HepG2 (cell line): ENCODE measurements around the gene ST3GAL2. TPM values are rescaled to one million over a fixed set of nuclear protein-coding genes. Genes with fewer than 3 reads are reported as not detected.

Source experiments
- ATAC-seq: fragments of 200-7000 bp; cut with Tn5 transposase; 3 replicates; pipeline ENCODE4 v1.9.1; 2020; ENCODE audit warnings: mild to moderate bottlenecking, moderate library complexity
- BruUV-seq: library from RNA; stranded (reverse); fragments of 400-500 nt; replicated peaks from 2 replicates; lab custom pipeline; 2021; lab: Mats Ljungman, UMichigan
- CTCF ChIA-PET: fragments of 300-600 bp; formaldehyde crosslinking; extraction: SDS; loops from one replicate; lab custom pipeline; 2021; ENCODE audit warnings: low total read pairs, inconsistent platforms, low intra/inter-chr PET ratio; lab: Yijun Ruan, JAX
- POLR2A ChIA-PET: fragments of 350-600 bp; sonication (Branson Sonifier 250); formaldehyde crosslinking; loops from one replicate; lab custom pipeline; 2020; ENCODE audit warnings: antibody characterized with exemption, inconsistent platforms; lab: Yijun Ruan, JAX
- DNase-seq: peaks from one replicate; pipeline ENCODE4 v3.0.0-alpha.2; 2015; ENCODE audit warnings: low spot score
- FAIRE-seq: peaks from 3 replicates; lab custom pipeline; 2011; peaks lifted over from hg19 to GRCh38; lab: Jason Lieb, UNC
- H2AFZ ChIP-seq: one replicate; pipeline ENCODE4 v1.6.1; 2011; ENCODE audit warnings: low read length, inconsistent platforms
- H3K27ac ChIP-seq: fragments of 300-600 bp; 3 replicates; pipeline ENCODE4 v1.8.0; 2011; ENCODE audit warnings: mixed run types, mild to moderate bottlenecking, mixed read lengths, low read length, inconsistent platforms; ENCODE audit not compliant: insufficient read depth; ENCODE audit errors: extremely low read length
- H3K27me3 ChIP-seq, 2 experiments: fragments of 200-600 bp in 1 of 2; 2 replicates in 1 of 2; 3 replicates in 1 of 2; pipeline versions ENCODE4 v1.6.0 to v1.8.0; 2011; ENCODE audit warnings: low read length in 2 of 2, mild to moderate bottlenecking in 2 of 2, moderate library complexity in 2 of 2, inconsistent platforms in 1 of 2; ENCODE audit not compliant: insufficient read depth in 2 of 2, control insufficient read depth in 1 of 2
- H3K36me3 ChIP-seq, 2 experiments: fragments of 200-600 bp in 1 of 2; replicated peaks in 1 of 2; 2 replicates in 1 of 2; 3 replicates in 1 of 2; pipeline versions ENCODE4 v1.5.1 to v1.8.0; 2011; ENCODE audit warnings: low read length in 2 of 2, inconsistent platforms in 1 of 2; ENCODE audit not compliant: insufficient read depth in 2 of 2, control insufficient read depth in 1 of 2
- H3K4me1 ChIP-seq: 2 replicates; pipeline ENCODE4 v1.5.1; 2012; ENCODE audit warnings: low read length, inconsistent platforms; ENCODE audit not compliant: insufficient read depth
- H3K4me2 ChIP-seq: 2 replicates; pipeline ENCODE4 v1.6.0; 2011; ENCODE audit warnings: low read depth, low read length, inconsistent platforms
- H3K4me3 ChIP-seq, 3 experiments: fragments of 200-600 bp in 1 of 3; sonication (generic), shearing (Covaris generic) in 1 of 3; replicated peaks in 1 of 3; 2 replicates each; pipeline ENCODE4 v1.5.1; 2011 to 2016; ENCODE audit warnings: low read length in 3 of 3, inconsistent platforms in 2 of 3, low read depth in 2 of 3, mild to moderate bottlenecking in 2 of 3, control low read depth in 1 of 3, mixed read lengths in 1 of 3; ENCODE audit not compliant: insufficient read depth in 1 of 3
- H3K79me2 ChIP-seq: one replicate; pipeline ENCODE4 v1.6.1; 2011; ENCODE audit warnings: low read length, inconsistent platforms; ENCODE audit not compliant: insufficient read depth
- H3K9ac ChIP-seq: 2 replicates; pipeline ENCODE4 v1.6.0; 2011; ENCODE audit warnings: mild to moderate bottlenecking, low read depth, low read length, inconsistent platforms; ENCODE audit not compliant: insufficient read depth
- H3K9me3 ChIP-seq: 2 replicates; pipeline ENCODE4 v1.5.1; 2012; ENCODE audit warnings: mild to moderate bottlenecking, low read length
- H4K20me1 ChIP-seq: 2 replicates; pipeline ENCODE4 v1.6.0; 2011; ENCODE audit warnings: inconsistent platforms, mild to moderate bottlenecking, low read length, moderate library complexity; ENCODE audit not compliant: insufficient read depth
- HMGA1 ChIP-seq: sonication (generic); formaldehyde crosslinking; conservative IDR thresholded peaks from 2 replicates; pipeline ENCODE4 v1.4.0; 2020; ENCODE audit warnings: missing genetic modification reagents
- RAD21 ChIP-seq: fragments of 450-650 bp; formaldehyde crosslinking; IDR thresholded peaks from 2 replicates; pipeline ENCODE4 v1.5.0; 2020; ENCODE audit warnings: mild to moderate bottlenecking
- SP4 ChIP-seq: sonication (generic); formaldehyde crosslinking; IDR thresholded peaks from 2 replicates; pipeline ENCODE4 v1.8.1; 2023; ENCODE audit warnings: mild to moderate bottlenecking, missing genetic modification reagents
- U2AF2 ChIP-seq: fragments of 200-400 bp; formaldehyde crosslinking; IDR thresholded peaks from 2 replicates; pipeline ENCODE4 v1.6.1; 2017; ENCODE audit warnings: low read depth, mild to moderate bottlenecking, low read length
- ZFP41 ChIP-seq: sonication (generic); formaldehyde crosslinking; IDR thresholded peaks from 2 replicates; pipeline ENCODE4 v1.4.0; 2020; ENCODE audit warnings: mild to moderate bottlenecking, missing genetic modification reagents, borderline replicate concordance
- ZNF33B ChIP-seq: sonication (generic); formaldehyde crosslinking; IDR thresholded peaks from 2 replicates; pipeline ENCODE4 v1.5.1; 2020; ENCODE audit warnings: mild to moderate bottlenecking, missing genetic modification reagents
- ZSCAN30 ChIP-seq: sonication (generic); formaldehyde crosslinking; IDR thresholded peaks from 2 replicates; pipeline ENCODE4 v1.5.0; 2020; ENCODE audit warnings: mild to moderate bottlenecking, missing genetic modification reagents
- WGBS: methylation state at CpG from one replicate; pipeline ENCODE4 v1.1.6; 2017; ENCODE audit warnings: low lambda C conversion rate; 5-methylcytosine and 5-hydroxymethylcytosine counted together
- in situ Hi-C: cut with HindIII; loops from 2 replicates; pipeline ENCODE4 v1.10.0; 2017; ENCODE audit warnings: low pct_unique_long_range_greater_than_20kb; ENCODE audit not compliant: extremely low pct_ligation_motif_present
- intact Hi-C: fragments of 100-400 bp; cut with micrococcal nuclease; formaldehyde crosslinking; loops from one replicate; pipeline ENCODE4 v1.10.0; 2022; ENCODE audit not compliant: unreplicated experiment
- polyA plus RNA-seq, 8 experiments: library from polyadenylated mRNA; depleted of rRNA in 3 of 8; stranded (reverse) in 7 of 8; unstranded in 1 of 8; fragments of >200 nt; fragmentation: Illumina TruSeq in 4 of 8; extraction: Trizol in 4 of 8; gene quantifications; 2 replicates each; pipeline versions ENCODE4 v1.2.1 to v1.2.3, GENCODE V29; 2011 to 2016; ENCODE audit warnings: low read depth in 4 of 8, missing spikeins in 1 of 8, mixed read lengths in 1 of 8; ENCODE audit not compliant: insufficient read depth in 1 of 8
- total RNA-seq, 5 experiments: library from RNA; depleted of rRNA; stranded (reverse); fragments of >200 nt; fragmentation: Illumina TruSeq; extraction: Trizol; gene quantifications; 2 replicates each; pipeline ENCODE4 v1.2.3, GENCODE V29; 2016; ENCODE audit warnings: low read depth in 1 of 5
- TF ChIP-seq, protein P1 (sequence below): sonication (generic); formaldehyde crosslinking; IDR thresholded peaks from 2 replicates; pipeline ENCODE4 v1.8.0; 2022; ENCODE audit warnings: mild to moderate bottlenecking, missing genetic modification reagents
- TF ChIP-seq, protein P2 (sequence below): sonication (generic); formaldehyde crosslinking; IDR thresholded peaks from 2 replicates; pipeline ENCODE4 v1.5.1; 2020; ENCODE audit warnings: mild to moderate bottlenecking, moderate library complexity, missing genetic modification reagents
- TF ChIP-seq, protein P3 (sequence below): sonication (generic); formaldehyde crosslinking; IDR thresholded peaks from 2 replicates; pipeline ENCODE4 v1.8.1; 2023; ENCODE audit warnings: mild to moderate bottlenecking, missing genetic modification reagents

ST3GAL2 gene
- total and polyA plus RNA-seq, 2 of the 13 experiments (the other 11 are each of a cell fraction or from before 2014, with no cell fraction given) = 16.3 to 24.9 TPM

DNA sequence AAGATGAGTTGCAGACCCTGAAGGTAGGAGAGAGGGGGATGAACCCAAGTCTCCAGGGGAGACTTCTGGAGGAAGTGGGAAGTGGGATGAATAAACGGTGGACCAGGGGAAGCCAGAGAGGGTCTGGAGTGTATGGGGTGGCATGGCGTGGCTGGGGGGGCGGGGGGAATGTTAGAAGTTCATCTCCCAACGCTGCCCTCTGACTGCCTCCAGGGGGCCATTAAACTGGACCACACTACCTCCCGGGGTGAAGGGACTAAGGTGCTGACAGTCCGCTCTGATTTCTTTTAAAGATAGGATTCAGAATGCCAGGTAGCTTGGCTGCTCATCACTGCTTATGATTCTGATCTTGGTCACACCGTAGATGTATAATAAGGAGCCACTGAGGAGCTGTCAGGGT lies 21.2 kb downstream of the ST3GAL2 start:
- Histone ChIP-seq H3K9ac (0 out of 2 replicates have a peak overlapping the region, but pooled peaks have one; percentile 9), H3K36me3 (peaks cover 0 to 25% of the 10 kb centered on the region in 2 experiments; a peak in 3 of 5 replicates), H3K9me3 (no peaks in the 10 kb centered on the region), H3K79me2 (peaks cover 74% of the 10 kb centered on the region), H3K27me3 (no peaks in the 10 kb centered on the region), H3K4me2 (peak overlapping the region; percentile 45), H3K27ac (peak overlapping the region; percentile 50), H2AFZ (no peak overlapping the region), H3K4me3 (no peak overlapping the region), H4K20me1 (no peaks in the 10 kb centered on the region; the same call in 1 of the 2 replicates), H3K4me1 (peaks cover 67% of the 10 kb centered on the region)
- peak; percentile 29 for ATAC-seq
- BruUV-seq = no TSS peak
- in situ Hi-C loops (no loop called here), intact Hi-C loops (loop anchor here (5.0 kb wide), 1 partner anchor 35 kb away; the partner anchor contains the start of gene FCSK)
- no peak for TF ChIP-seq HMGA1 (CRISPR knock-in tag)
- TF ChIP-seq, protein P1, sequence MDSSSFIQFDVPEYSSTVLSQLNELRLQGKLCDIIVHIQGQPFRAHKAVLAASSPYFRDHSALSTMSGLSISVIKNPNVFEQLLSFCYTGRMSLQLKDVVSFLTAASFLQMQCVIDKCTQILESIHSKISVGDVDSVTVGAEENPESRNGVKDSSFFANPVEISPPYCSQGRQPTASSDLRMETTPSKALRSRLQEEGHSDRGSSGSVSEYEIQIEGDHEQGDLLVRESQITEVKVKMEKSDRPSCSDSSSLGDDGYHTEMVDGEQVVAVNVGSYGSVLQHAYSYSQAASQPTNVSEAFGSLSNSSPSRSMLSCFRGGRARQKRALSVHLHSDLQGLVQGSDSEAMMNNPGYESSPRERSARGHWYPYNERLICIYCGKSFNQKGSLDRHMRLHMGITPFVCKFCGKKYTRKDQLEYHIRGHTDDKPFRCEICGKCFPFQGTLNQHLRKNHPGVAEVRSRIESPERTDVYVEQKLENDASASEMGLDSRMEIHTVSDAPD (CRISPR knock-in tag) = 0 out of 2 replicates have a peak, but pooled peaks have one; percentile 10
- TF ChIP-seq RAD21 (CRISPR knock-in tag) = no peak
- TF ChIP-seq U2AF2 = no peak
- TF ChIP-seq, protein P2, sequence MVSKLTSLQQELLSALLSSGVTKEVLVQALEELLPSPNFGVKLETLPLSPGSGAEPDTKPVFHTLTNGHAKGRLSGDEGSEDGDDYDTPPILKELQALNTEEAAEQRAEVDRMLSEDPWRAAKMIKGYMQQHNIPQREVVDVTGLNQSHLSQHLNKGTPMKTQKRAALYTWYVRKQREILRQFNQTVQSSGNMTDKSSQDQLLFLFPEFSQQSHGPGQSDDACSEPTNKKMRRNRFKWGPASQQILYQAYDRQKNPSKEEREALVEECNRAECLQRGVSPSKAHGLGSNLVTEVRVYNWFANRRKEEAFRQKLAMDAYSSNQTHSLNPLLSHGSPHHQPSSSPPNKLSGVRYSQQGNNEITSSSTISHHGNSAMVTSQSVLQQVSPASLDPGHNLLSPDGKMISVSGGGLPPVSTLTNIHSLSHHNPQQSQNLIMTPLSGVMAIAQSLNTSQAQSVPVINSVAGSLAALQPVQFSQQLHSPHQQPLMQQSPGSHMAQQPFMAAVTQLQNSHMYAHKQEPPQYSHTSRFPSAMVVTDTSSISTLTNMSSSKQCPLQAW = 0 out of 2 replicates have a peak, but pooled peaks have one; percentile 5
- TF ChIP-seq ZFP41 (CRISPR knock-in tag) = no peak
- TF ChIP-seq, protein P3, sequence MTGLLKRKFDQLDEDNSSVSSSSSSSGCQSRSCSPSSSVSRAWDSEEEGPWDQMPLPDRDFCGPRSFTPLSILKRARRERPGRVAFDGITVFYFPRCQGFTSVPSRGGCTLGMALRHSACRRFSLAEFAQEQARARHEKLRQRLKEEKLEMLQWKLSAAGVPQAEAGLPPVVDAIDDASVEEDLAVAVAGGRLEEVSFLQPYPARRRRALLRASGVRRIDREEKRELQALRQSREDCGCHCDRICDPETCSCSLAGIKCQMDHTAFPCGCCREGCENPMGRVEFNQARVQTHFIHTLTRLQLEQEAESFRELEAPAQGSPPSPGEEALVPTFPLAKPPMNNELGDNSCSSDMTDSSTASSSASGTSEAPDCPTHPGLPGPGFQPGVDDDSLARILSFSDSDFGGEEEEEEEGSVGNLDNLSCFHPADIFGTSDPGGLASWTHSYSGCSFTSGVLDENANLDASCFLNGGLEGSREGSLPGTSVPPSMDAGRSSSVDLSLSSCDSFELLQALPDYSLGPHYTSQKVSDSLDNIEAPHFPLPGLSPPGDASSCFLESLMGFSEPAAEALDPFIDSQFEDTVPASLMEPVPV (CRISPR knock-in tag) = peak; percentile 11; the same call in 1 of the 2 replicates
- 0 out of 2 replicates have a peak, but pooled peaks have one; percentile 10 for TF ChIP-seq ZNF33B
- no peak for TF ChIP-seq ZSCAN30
- TF ChIP-seq SP4 (CRISPR knock-in tag) = 0 out of 2 replicates have a peak, but pooled peaks have one; percentile 8
- WGBS = 55% methylated on average over 7 of the region's 7 CpGs
- no peak for DNase-seq
- FAIRE-seq = no peak
- ChIA-PET POLR2A (interaction anchor here (1.0 to 4.2 kb wide), 6 partner anchors 10 to 343 kb away, joined by 3 to 38 read pairs (median 4); no protein-coding TSS in a partner anchor), CTCF (interaction anchor here (1.5 kb wide), 1 partner anchor 53 kb away, joined by 3 read pairs; no protein-coding TSS in a partner anchor)
